AG09309 (cell line): ENCODE data around the gene PDE6D.

Experiments
- DNase-seq: peaks from one replicate; pipeline ENCODE4 v3.0.0-alpha.2; 2010; ENCODE audit warnings: low read depth
- H3K4me3 ChIP-seq: 2 replicates; pipeline ENCODE4 v1.5.1; 2011; ENCODE audit warnings: mild to moderate bottlenecking, low read depth, low read length, moderate library complexity; ENCODE audit not compliant: control insufficient read depth
- TF ChIP-seq, protein P1 (sequence below): IDR thresholded peaks from 2 replicates; pipeline ENCODE4 v1.5.1; 2011; ENCODE audit warnings: mild to moderate bottlenecking, low read depth, low read length, inconsistent platforms; ENCODE audit not compliant: insufficient read depth, control insufficient read depth; ENCODE audit errors: missing control alignments

Gene PDE6D

GRCh38 chr2:231786917-231787292, 5.8 kb upstream of the PDE6D start:
- no peak for DNase-seq
- TF ChIP-seq, protein P1, sequence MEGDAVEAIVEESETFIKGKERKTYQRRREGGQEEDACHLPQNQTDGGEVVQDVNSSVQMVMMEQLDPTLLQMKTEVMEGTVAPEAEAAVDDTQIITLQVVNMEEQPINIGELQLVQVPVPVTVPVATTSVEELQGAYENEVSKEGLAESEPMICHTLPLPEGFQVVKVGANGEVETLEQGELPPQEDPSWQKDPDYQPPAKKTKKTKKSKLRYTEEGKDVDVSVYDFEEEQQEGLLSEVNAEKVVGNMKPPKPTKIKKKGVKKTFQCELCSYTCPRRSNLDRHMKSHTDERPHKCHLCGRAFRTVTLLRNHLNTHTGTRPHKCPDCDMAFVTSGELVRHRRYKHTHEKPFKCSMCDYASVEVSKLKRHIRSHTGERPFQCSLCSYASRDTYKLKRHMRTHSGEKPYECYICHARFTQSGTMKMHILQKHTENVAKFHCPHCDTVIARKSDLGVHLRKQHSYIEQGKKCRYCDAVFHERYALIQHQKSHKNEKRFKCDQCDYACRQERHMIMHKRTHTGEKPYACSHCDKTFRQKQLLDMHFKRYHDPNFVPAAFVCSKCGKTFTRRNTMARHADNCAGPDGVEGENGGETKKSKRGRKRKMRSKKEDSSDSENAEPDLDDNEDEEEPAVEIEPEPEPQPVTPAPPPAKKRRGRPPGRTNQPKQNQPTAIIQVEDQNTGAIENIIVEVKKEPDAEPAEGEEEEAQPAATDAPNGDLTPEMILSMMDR, result no peak
- H3K4me3 ChIP-seq, result peak overlapping the region; percentile 75

DNA sequence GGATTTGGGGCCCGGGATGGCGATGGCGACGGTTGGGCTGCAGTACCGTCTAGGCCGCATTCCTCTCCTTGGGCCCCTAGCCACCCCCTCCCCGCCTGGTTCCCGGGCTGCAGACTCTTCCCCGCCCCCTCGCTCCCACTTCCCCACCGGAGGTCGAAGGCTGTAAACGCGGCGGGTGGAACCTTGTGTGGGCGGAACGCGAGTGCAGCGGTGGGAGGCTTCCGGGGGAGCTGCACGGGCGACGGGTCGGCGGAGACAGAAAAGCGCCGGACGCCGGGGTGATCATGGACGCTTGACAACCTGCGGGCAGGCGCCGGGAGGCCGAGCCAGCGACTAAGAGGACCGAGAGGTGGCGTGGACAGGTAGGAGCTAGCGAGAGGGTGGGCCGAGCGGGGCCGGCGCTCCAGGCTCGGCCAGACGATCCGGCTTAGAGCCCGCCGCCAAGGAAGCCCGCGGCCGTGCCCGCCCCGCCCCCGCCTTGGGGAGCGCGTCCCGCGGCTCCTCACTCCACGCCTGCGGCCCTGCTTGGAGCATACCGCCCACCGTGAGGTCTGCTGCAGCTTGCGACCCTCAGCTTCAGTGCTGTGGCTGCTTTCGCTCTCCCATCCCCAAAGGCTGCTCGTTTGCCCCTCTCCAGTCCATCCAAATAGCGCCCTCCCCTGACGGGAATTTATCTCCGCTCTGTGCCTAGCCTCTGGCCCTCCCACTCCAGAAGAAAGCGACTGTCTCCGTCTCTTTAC, 5.3 kb upstream of the PDE6D start, which contains the start of gene COPS7B:
Gene COPS7B (plus strand): TSS at position 269 of the 740 bp plus-strand sequence. CDS start 2,126 bp downstream, outside the sequence.
- DNase-seq, result no peak

DNA sequence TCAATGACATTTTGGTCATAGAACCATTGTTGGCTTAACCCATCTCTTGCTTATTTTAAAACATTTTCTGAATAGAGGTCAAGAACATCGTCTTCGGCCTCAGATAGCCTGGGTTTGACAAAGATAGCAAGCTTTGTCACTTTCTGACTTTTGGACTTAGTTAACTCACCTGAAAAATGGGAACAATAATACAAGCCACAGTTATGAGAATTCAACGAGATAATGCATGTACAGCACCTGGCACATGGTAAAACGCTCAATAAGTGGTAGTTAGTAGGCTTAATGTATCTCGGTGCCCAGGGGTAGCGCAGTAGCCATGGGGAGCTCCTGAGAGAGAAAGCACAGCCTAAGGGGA, 4.7 kb upstream of the PDE6D start:
- TF ChIP-seq, protein P1, result no peak
- no peak for DNase-seq

More for the DNA sequence above, 5.3 kb upstream of the PDE6D start, which contains the start of gene COPS7B:
- TF ChIP-seq, protein P1, result peak; percentile 63
- H3K4me3 ChIP-seq, result peak within 1 kb of the TSS; percentile 75

GRCh38 chr2:231785413-231785812, 4.3 kb upstream of the PDE6D start:
- TF ChIP-seq, protein P1, result no peak
- H3K4me3 ChIP-seq, result no peak overlapping the region
- no peak for DNase-seq

More for the DNA sequence above, 4.7 kb upstream of the PDE6D start:
- H3K4me3 ChIP-seq, result peak overlapping the region; percentile 75

- TF ChIP-seq, protein P1, result no peak
- DNase-seq, result no peak
- peak overlapping the region; percentile 85 for H3K4me3 ChIP-seq
Observed at GRCh38 chr2:231781798-231782726, 980 bp upstream of the PDE6D start.

DNA sequence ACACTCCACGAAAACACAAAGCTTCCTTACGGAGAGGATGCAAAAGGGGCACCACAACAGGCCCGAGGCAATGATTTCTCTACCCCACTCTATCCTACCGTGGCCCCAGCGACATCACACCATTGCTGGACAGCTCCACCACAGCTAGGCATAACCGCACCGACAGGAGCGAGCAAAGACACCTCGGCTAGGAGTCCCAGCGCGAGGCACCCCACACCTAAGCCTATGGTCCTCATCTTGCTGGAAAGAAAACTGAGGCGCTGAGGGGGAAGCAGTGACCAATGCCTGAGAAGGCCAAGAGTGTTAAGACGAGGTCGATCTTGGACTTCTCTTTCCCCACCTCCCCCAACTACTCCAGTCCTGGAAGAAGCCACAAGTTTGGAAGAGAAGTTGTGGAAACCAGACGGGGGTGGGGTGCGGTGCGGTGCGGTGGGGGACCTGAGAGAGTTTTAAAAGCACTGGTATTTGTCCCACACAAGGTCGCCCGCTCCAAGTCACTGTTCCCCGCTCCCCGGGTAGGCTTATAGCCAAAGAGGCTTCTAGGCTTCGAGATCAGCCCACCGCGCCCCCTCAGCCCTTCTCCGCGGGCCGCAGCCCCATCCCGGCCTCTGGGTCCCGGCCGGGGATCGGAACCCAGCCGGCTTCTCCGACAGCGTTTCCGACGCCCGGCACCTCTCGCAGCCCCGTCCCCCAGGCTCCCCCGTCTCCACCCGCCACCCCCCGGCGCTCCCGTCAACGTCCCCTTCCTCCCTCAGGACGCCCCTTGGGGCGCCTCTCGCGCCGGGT, 766 bp downstream of the PDE6D start:
- peak overlapping the region; percentile 85 for H3K4me3 ChIP-seq
- TF ChIP-seq, protein P1, result no peak
- DNase-seq, result no peak
